A549 (cell line): Measurements from ENCODE around the gene UBQLN3.

Source experiments
- BHLHE40 ChIP-seq: IDR thresholded peaks from 2 replicates; pipeline ENCODE4 v1.6.1; 2012; ENCODE audit warnings: low read depth, low read length, inconsistent platforms
- TF ChIP-seq, protein P1 (sequence below): fragments of >200 bp; sonication (Bioruptor Twin); formaldehyde crosslinking; IDR thresholded peaks from 3 replicates; pipeline ENCODE4 v1.5.1; 2016

DNA sequence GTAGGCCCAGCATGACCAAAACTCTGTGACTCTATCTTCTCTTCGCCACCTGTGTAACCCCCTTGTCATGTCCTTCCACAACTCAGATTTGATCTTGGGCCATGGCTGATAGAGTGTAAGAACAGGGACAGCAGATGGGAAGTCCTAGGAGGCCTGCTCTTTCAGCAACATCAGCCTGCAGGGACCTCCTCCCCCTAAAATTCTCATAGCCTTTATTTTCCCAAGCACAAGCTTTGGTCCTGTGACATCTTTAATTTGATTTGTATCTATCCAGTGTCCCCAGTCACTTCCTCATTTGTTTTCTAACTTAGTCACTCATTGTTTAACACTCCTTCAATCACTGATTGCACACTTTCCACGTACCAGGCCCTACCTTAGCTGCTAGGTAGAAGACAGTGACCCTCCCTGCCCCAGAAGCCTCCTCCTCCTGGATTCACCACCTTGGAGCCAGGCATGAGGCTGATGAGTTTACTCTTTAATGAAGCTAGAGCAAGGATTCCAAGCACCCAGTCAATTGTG is 5.3 kb downstream of the UBQLN3 start:
- TF ChIP-seq, protein P1, sequence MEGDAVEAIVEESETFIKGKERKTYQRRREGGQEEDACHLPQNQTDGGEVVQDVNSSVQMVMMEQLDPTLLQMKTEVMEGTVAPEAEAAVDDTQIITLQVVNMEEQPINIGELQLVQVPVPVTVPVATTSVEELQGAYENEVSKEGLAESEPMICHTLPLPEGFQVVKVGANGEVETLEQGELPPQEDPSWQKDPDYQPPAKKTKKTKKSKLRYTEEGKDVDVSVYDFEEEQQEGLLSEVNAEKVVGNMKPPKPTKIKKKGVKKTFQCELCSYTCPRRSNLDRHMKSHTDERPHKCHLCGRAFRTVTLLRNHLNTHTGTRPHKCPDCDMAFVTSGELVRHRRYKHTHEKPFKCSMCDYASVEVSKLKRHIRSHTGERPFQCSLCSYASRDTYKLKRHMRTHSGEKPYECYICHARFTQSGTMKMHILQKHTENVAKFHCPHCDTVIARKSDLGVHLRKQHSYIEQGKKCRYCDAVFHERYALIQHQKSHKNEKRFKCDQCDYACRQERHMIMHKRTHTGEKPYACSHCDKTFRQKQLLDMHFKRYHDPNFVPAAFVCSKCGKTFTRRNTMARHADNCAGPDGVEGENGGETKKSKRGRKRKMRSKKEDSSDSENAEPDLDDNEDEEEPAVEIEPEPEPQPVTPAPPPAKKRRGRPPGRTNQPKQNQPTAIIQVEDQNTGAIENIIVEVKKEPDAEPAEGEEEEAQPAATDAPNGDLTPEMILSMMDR, result no peak
- no peak for TF ChIP-seq BHLHE40
